OCI-LY3 (cell line): Measurements from ENCODE around the gene ABCG1.

Experiments
- H2AFZ ChIP-seq: fragments of 200-600, 300-600 bp; shearing (Covaris generic); 2 replicates; pipeline ENCODE4 v1.6.0; 2014; ENCODE audit warnings: antibody characterized with exemption, low read depth, low read length
- H3K27ac ChIP-seq: fragments of 200-600, 300-600 bp; sonication (generic); 2 replicates; pipeline ENCODE4 v1.5.1; 2014; ENCODE audit warnings: mild to moderate bottlenecking, low read length, moderate library complexity, mixed read lengths
- H3K27me3 ChIP-seq: fragments of 200-600, 300-600 bp; sonication (generic); 2 replicates; pipeline ENCODE4 v1.6.1; 2014; ENCODE audit warnings: low read depth, low read length, mixed read lengths
- H3K36me3 ChIP-seq: fragments of 200-600, 300-600 bp; sonication (generic); replicated peaks from 2 replicates; pipeline ENCODE3; 2014; ENCODE audit warnings: low read depth, low read length, mixed read lengths
- H3K4me1 ChIP-seq: fragments of 300-600, 200-600 bp; sonication (generic); 2 replicates; pipeline ENCODE4 v1.6.1; 2014; ENCODE audit warnings: low read length, mixed read lengths
- H3K4me2 ChIP-seq: fragments of 200-600, 300-600 bp; sonication (generic); 2 replicates; pipeline ENCODE4 v1.6.1; 2014; ENCODE audit warnings: low read length, mixed read lengths
- H3K4me3 ChIP-seq: fragments of 300-600, 200-600 bp; sonication (generic); 2 replicates; pipeline ENCODE4 v1.5.1; 2014; ENCODE audit warnings: antibody characterized with exemption, mild to moderate bottlenecking, low read length, moderate library complexity
- H3K79me2 ChIP-seq: fragments of 300-600, 200-600 bp; shearing (Covaris generic); 2 replicates; pipeline ENCODE4 v1.6.1; 2014; ENCODE audit warnings: mild to moderate bottlenecking, low read length, mixed read lengths
- H3K9ac ChIP-seq: fragments of 300-600, 200-600 bp; shearing (Covaris generic); 2 replicates; pipeline ENCODE4 v1.6.0; 2014; ENCODE audit warnings: mild to moderate bottlenecking, low read length, moderate library complexity
- H3K9me3 ChIP-seq: fragments of 200-600, 300-600 bp; shearing (Covaris generic); 2 replicates; pipeline ENCODE4 v1.6.1; 2014; ENCODE audit warnings: low read length, mixed read lengths; ENCODE audit not compliant: insufficient read depth
- H4K20me1 ChIP-seq: fragments of 200-600, 300-600 bp; sonication (generic); 2 replicates; pipeline ENCODE4 v1.6.1; 2016; ENCODE audit warnings: low read length, mixed read lengths; ENCODE audit not compliant: insufficient read depth
- CTCF ChIP-seq: fragments of 200-600, 300-600 bp; sonication (generic); IDR thresholded peaks from 2 replicates; pipeline ENCODE4 v1.5.1; 2014; ENCODE audit warnings: antibody characterized with exemption, low read length, low read depth
- EZH2phosphoT487 ChIP-seq: fragments of 200-600 bp; shearing (Covaris generic); IDR thresholded peaks from 2 replicates; pipeline ENCODE4 v1.6.1; 2018; ENCODE audit warnings: antibody characterized with exemption, mixed run types, low read depth

Gene ABCG1

GRCh38 chr21:42295845-42296244 is 76.9 kb downstream of the ABCG1 start:
- TF ChIP-seq CTCF (no peak), EZH2phosphoT487 (no peak)
- H3K27me3 ChIP-seq, result peaks cover 20% of the 10 kb centered on the region

GRCh38 chr21:42296501-42296900 is 77.6 kb downstream of the ABCG1 start:
- Histone ChIP-seq H3K27ac (no peak overlapping the region), H4K20me1 (no peaks in the 10 kb centered on the region), H3K27me3 (peaks cover 20% of the 10 kb centered on the region), H3K79me2 (no peaks in the 10 kb centered on the region), H3K4me1 (no peaks in the 10 kb centered on the region), H3K4me3 (no peak overlapping the region), H3K9ac (no peak overlapping the region), H2AFZ (no peak overlapping the region), H3K9me3 (no peaks in the 10 kb centered on the region), H3K4me2 (no peak overlapping the region), H3K36me3 (no peaks in the 10 kb centered on the region)
- TF ChIP-seq EZH2phosphoT487 (no peak), CTCF (no peak)

More at GRCh38 chr21:42295845-42296244, 76.9 kb downstream of the ABCG1 start:
- Histone ChIP-seq H3K4me1 (no peaks in the 10 kb centered on the region), H3K27ac (no peak overlapping the region), H3K4me2 (no peak overlapping the region), H3K79me2 (no peaks in the 10 kb centered on the region), H4K20me1 (no peaks in the 10 kb centered on the region), H2AFZ (no peak overlapping the region), H3K9me3 (no peaks in the 10 kb centered on the region), H3K36me3 (no peaks in the 10 kb centered on the region), H3K4me3 (no peak overlapping the region), H3K9ac (no peak overlapping the region)

GRCh38 chr21:42297377-42297776 is 78.4 kb downstream of the ABCG1 start:
- no peaks in the 10 kb centered on the region for H3K36me3 ChIP-seq
- no peak overlapping the region for H3K9ac ChIP-seq
- no peaks in the 10 kb centered on the region for H4K20me1 ChIP-seq
- no peak overlapping the region for H2AFZ ChIP-seq
- no peaks in the 10 kb centered on the region for H3K79me2 ChIP-seq
- TF ChIP-seq EZH2phosphoT487 (no peak), CTCF (no peak)
- H3K9me3 ChIP-seq, result no peaks in the 10 kb centered on the region
- no peak overlapping the region for H3K27ac ChIP-seq
- H3K4me2 ChIP-seq, result no peak overlapping the region
- H3K27me3 ChIP-seq, result peaks cover 20% of the 10 kb centered on the region
- H3K4me1 ChIP-seq, result no peaks in the 10 kb centered on the region
- H3K4me3 ChIP-seq, result no peak overlapping the region

GRCh38 chr21:42298237-42298636 is 79.3 kb downstream of the ABCG1 start:
- Histone ChIP-seq H3K4me1 (no peaks in the 10 kb centered on the region), H3K27me3 (peaks cover 20% of the 10 kb centered on the region), H3K36me3 (no peaks in the 10 kb centered on the region), H4K20me1 (no peaks in the 10 kb centered on the region), H2AFZ (no peak overlapping the region), H3K9ac (no peak overlapping the region), H3K79me2 (no peaks in the 10 kb centered on the region), H3K27ac (no peak overlapping the region), H3K4me3 (no peak overlapping the region), H3K9me3 (no peaks in the 10 kb centered on the region), H3K4me2 (no peak overlapping the region)
- TF ChIP-seq CTCF, result no peak
- TF ChIP-seq EZH2phosphoT487, result no peak
